GM06990 (cell line): Measurements from ENCODE around the gene COX17.

Experiments
- DNase-seq: peaks from one replicate; pipeline ENCODE4 v3.0.0-alpha.2; 2011; ENCODE audit not compliant: insufficient read length; ENCODE audit errors: extremely low read depth
- H3K27me3 ChIP-seq: replicated peaks from 2 replicates; pipeline ENCODE4 v1.6.0; 2011; ENCODE audit warnings: low read length; ENCODE audit not compliant: control insufficient read depth, insufficient read depth
- H3K36me3 ChIP-seq: 2 replicates; pipeline ENCODE4 v1.5.1; 2011; ENCODE audit warnings: low read length; ENCODE audit not compliant: control insufficient read depth, insufficient read depth
- H3K4me3 ChIP-seq: replicated peaks from 2 replicates; pipeline ENCODE4 v1.5.1; 2011; ENCODE audit warnings: low read depth, mild to moderate bottlenecking, control low read depth, low read length
- TF ChIP-seq, protein P1 (sequence below): IDR thresholded peaks from 2 replicates; pipeline ENCODE4 v1.5.1; 2011; ENCODE audit warnings: low read length, control low read depth, mild to moderate bottlenecking, inconsistent platforms; ENCODE audit not compliant: insufficient read depth, poor library complexity, severe bottlenecking

The COX17 gene

GRCh38 chr3:119653876-119654275, 23.3 kb downstream of the COX17 start:
- Histone ChIP-seq H3K36me3 (no peaks in the 10 kb centered on the region), H3K27me3 (no peaks in the 10 kb centered on the region), H3K4me3 (no peak overlapping the region)
- no peak for DNase-seq
- TF ChIP-seq, protein P1, sequence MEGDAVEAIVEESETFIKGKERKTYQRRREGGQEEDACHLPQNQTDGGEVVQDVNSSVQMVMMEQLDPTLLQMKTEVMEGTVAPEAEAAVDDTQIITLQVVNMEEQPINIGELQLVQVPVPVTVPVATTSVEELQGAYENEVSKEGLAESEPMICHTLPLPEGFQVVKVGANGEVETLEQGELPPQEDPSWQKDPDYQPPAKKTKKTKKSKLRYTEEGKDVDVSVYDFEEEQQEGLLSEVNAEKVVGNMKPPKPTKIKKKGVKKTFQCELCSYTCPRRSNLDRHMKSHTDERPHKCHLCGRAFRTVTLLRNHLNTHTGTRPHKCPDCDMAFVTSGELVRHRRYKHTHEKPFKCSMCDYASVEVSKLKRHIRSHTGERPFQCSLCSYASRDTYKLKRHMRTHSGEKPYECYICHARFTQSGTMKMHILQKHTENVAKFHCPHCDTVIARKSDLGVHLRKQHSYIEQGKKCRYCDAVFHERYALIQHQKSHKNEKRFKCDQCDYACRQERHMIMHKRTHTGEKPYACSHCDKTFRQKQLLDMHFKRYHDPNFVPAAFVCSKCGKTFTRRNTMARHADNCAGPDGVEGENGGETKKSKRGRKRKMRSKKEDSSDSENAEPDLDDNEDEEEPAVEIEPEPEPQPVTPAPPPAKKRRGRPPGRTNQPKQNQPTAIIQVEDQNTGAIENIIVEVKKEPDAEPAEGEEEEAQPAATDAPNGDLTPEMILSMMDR = no peak

GRCh38 chr3:119652306-119653033, 24.7 kb downstream of the COX17 start:
- Histone ChIP-seq H3K36me3 (no peaks in the 10 kb centered on the region; the same call in 1 of the 2 replicates), H3K4me3 (no peak overlapping the region), H3K27me3 (no peaks in the 10 kb centered on the region)
- TF ChIP-seq, protein P1 = no peak
- DNase-seq = no peak

GRCh38 chr3:119649761-119650160, 27.4 kb downstream of the COX17 start:
- H3K36me3 ChIP-seq = no peaks in the 10 kb centered on the region; the same call in 1 of the 2 replicates
- no peak overlapping the region for H3K4me3 ChIP-seq
- H3K27me3 ChIP-seq = no peaks in the 10 kb centered on the region
- no peak for DNase-seq
- TF ChIP-seq, protein P1 = no peak

DNA sequence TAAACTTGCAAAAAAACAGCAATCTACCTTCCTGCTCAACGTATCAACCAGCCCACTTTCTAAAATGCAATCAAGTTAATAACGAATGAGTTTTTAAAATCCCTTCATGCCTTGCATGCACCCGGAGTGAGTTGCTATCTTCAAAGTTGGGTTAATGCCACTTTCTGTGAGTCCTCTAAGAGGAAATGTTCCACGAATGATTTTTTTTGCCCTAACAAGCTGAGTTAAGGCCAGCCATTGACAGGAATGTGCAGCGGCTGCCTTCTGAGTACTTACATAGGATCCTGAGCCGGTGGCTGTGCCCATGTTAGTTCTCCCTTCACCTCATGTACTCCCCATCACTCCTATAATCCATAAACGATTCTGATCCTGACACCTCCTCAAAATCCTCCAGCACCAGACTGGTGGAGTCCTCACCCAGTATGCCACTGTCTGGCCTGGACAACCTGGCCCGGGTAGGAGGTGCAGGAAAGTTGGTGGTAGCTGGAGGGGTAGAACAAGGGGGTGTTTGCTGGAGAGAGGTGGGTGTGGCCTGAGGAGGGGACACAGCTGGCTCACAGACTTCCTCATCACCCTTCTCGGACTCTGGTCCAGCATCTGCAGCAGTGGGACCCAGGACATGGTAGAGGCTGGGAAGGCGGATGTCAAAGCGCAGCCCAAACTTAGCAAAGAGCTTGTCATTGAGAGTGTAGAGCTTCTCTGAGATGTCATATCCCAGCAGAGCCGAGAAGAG, 29.2 kb downstream of the COX17 start:
- no peaks in the 10 kb centered on the region; the same call in 1 of the 2 replicates for H3K36me3 ChIP-seq
- H3K27me3 ChIP-seq = no peaks in the 10 kb centered on the region
- TF ChIP-seq, protein P1 = no peak
- no peak for DNase-seq
- H3K4me3 ChIP-seq = no peak overlapping the region

DNA sequence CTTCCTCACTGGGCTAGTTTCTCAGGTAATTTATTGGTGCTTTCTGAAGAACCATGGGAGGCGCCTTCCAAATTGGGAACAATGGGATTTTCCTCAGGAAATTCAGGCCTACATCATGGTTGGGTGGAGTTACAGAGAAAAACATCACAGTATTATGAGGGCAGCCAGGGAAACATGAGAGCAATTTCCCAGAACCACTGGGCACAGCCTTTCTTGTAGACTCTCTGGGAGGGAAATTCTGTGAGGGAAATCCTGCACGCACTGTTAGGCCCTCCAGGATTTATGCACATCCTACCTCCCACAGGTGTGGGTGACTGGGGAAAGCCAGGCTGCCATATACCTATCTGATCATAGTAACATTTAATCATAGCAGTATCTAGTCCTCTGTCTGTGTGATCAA, 30.0 kb downstream of the COX17 start:
- Histone ChIP-seq H3K36me3 (peaks cover under 1% of the 10 kb centered on the region), H3K27me3 (no peaks in the 10 kb centered on the region), H3K4me3 (no peak overlapping the region)
- no peak for DNase-seq
- TF ChIP-seq, protein P1 = no peak
